Mesothelial cell of epicardium (in vitro differentiated cells): Measurements from ENCODE around the gene KMT2B. TPM values are rescaled to one million over a fixed set of nuclear protein-coding genes. Genes with fewer than 3 reads are reported as not detected.

ENCODE experiments used
- DNase-seq, 2 experiments: peaks; one replicate each; pipeline ENCODE4 v3.0.0; 2021; ENCODE audit warnings: low spot score in 2 of 2; ENCODE audit not compliant: unreplicated experiment in 2 of 2
- H3K27ac Mint-ChIP-seq: 2 replicates; pipeline ENCODE4 v1.8.0; 2021; ENCODE audit warnings: mixed read lengths
- H3K27me3 Mint-ChIP-seq: 2 replicates; pipeline ENCODE4 v1.8.0; 2021; ENCODE audit warnings: low read depth, mixed read lengths
- H3K36me3 Mint-ChIP-seq: 2 replicates; pipeline ENCODE4 v1.8.0; 2021; ENCODE audit warnings: mixed read lengths
- H3K4me1 Mint-ChIP-seq: 2 replicates; pipeline ENCODE4 v1.8.0; 2021; ENCODE audit warnings: mixed read lengths
- H3K4me3 Mint-ChIP-seq: 2 replicates; pipeline ENCODE4 v1.8.0; 2021; ENCODE audit warnings: mild to moderate bottlenecking, moderate library complexity, mixed read lengths
- H3K9me3 Mint-ChIP-seq: 2 replicates; pipeline ENCODE4 v1.8.0; 2021; ENCODE audit warnings: mixed read lengths
- CTCF ChIP-seq: fragments of 200-600 bp; sonication (generic); IDR thresholded peaks from one replicate; pipeline ENCODE4 v1.5.0; 2021; ENCODE audit warnings: antibody characterized with exemption; ENCODE audit not compliant: unreplicated experiment
- total RNA-seq: library from RNA; stranded (reverse); gene quantifications from 3 replicates; pipeline ENCODE4 v1.2.1, GENCODE V29; 2021

The KMT2B gene
- total RNA-seq, 1 donor from 2014 or later, result 62.7 TPM

GRCh38 chr19:35754370-35755130 lies 36.7 kb downstream of the KMT2B start:
- TF ChIP-seq CTCF, result no peak
- no peak overlapping the region for H3K4me3 Mint-ChIP-seq
- H3K36me3 Mint-ChIP-seq, result peaks cover 4% of the 10 kb centered on the region
- DNase-seq, result no peak
- no peaks in the 10 kb centered on the region for H3K9me3 Mint-ChIP-seq
- peaks cover 29% of the 10 kb centered on the region for H3K4me1 Mint-ChIP-seq
- H3K27me3 Mint-ChIP-seq, result peaks cover 9% of the 10 kb centered on the region
- peak overlapping the region; percentile 39 for H3K27ac Mint-ChIP-seq

- DNase-seq, result no peak
- H3K4me1 Mint-ChIP-seq, result peaks cover 24% of the 10 kb centered on the region
- peaks cover 4% of the 10 kb centered on the region for H3K36me3 Mint-ChIP-seq
- peak overlapping the region; percentile 37 for H3K27ac Mint-ChIP-seq
- peaks cover 9% of the 10 kb centered on the region for H3K27me3 Mint-ChIP-seq
- H3K4me3 Mint-ChIP-seq, result peak overlapping the region; percentile 53
- H3K9me3 Mint-ChIP-seq, result no peaks in the 10 kb centered on the region
- no peak for TF ChIP-seq CTCF
Measured at GRCh38 chr19:35755131-35755549, 37.3 kb downstream of the KMT2B start.

- H3K27ac Mint-ChIP-seq, result peak overlapping the region; percentile 93
- DNase-seq, result no peak
- no peak for TF ChIP-seq CTCF
- peak overlapping the region; percentile 67 for H3K4me3 Mint-ChIP-seq
- peaks cover 21% of the 10 kb centered on the region for H3K4me1 Mint-ChIP-seq
- H3K9me3 Mint-ChIP-seq, result no peaks in the 10 kb centered on the region
- peaks cover 4% of the 10 kb centered on the region for H3K36me3 Mint-ChIP-seq
- peaks cover 9% of the 10 kb centered on the region for H3K27me3 Mint-ChIP-seq
Measured at GRCh38 chr19:35755550-35756376, 38.0 kb downstream of the KMT2B start.

GRCh38 chr19:35756377-35757230 lies 38.8 kb downstream of the KMT2B start, which contains the start of gene HSPB6:
TSS of gene HSPB6 (minus strand) at chr19:35757029. CDS start at chr19:35757008, 21 bp downstream.
- no peaks in the 10 kb centered on the region for H3K9me3 Mint-ChIP-seq
- H3K4me1 Mint-ChIP-seq, result peaks cover 21% of the 10 kb centered on the region
- H3K27me3 Mint-ChIP-seq, result peaks cover 9% of the 10 kb centered on the region
- DNase-seq, result peak in 1 of 2 experiments; percentile 55
- peak within 1 kb of the TSS; percentile 97 for H3K4me3 Mint-ChIP-seq
- peak within 1 kb of the TSS; percentile 96 for H3K27ac Mint-ChIP-seq
- no peak for TF ChIP-seq CTCF
- H3K36me3 Mint-ChIP-seq, result peaks cover 4% of the 10 kb centered on the region

- DNase-seq, result peak in 1 of 2 experiments; percentile 75
- peak overlapping the region; percentile 97 for H3K4me3 Mint-ChIP-seq
- peaks cover 4% of the 10 kb centered on the region for H3K36me3 Mint-ChIP-seq
- peaks cover 21% of the 10 kb centered on the region for H3K4me1 Mint-ChIP-seq
- H3K27me3 Mint-ChIP-seq, result peaks cover 9% of the 10 kb centered on the region
- no peak for TF ChIP-seq CTCF
- no peaks in the 10 kb centered on the region for H3K9me3 Mint-ChIP-seq
- peak overlapping the region; percentile 96 for H3K27ac Mint-ChIP-seq
Measured at GRCh38 chr19:35757231-35757748, 39.5 kb downstream of the KMT2B start.
